Adrenal gland (tissue), 12 donors: ENCODE data around the gene CXCL12. TPM values are rescaled to one million over a fixed set of nuclear protein-coding genes. Genes with fewer than 3 reads are reported as not detected.

ENCODE experiments used
- DNase-seq, 7 donors: peaks; one replicate each; pipeline ENCODE4 v3.0.0-alpha.2; 2019 to 2020
- H3K27ac ChIP-seq, 5 donors: fragments of 200-600 bp; sonication (generic) in 4 of 5; 1 replicate in 3 of 5; 2 replicates in 2 of 5; pipeline versions ENCODE4 v1.5.1 to v1.8.0; 2016 to 2020; ENCODE audit warnings: mild to moderate bottlenecking in 1 of 5
- H3K27me3 ChIP-seq: fragments of 200-600 bp; 2 replicates; pipeline ENCODE4 v1.8.0; 2021
- H3K36me3 ChIP-seq, 2 donors: fragments of 200-600 bp; replicated peaks in 1 of 2; 1 replicate in 1 of 2; 2 replicates in 1 of 2; pipeline versions ENCODE4 v1.5.1 to v1.8.0; 2018 to 2022
- H3K4me1 ChIP-seq, 2 donors: fragments of 200-600 bp; replicated peaks in 1 of 2; 1 replicate in 1 of 2; 2 replicates in 1 of 2; pipeline versions ENCODE4 v1.5.1 to v1.8.0; 2018 to 2021
- H3K4me3 ChIP-seq, 4 donors: fragments of 200-600 bp; sonication (generic) in 3 of 4; one replicate each; pipeline ENCODE4 v1.5.1; 2016 to 2018
- H3K9me3 ChIP-seq, 3 donors: fragments of 200-600 bp; sonication (generic) in 1 of 3; replicated peaks in 1 of 3; 1 replicate in 2 of 3; 2 replicates in 1 of 3; pipeline versions ENCODE4 v1.5.1 to v1.8.0; 2016 to 2021
- POLR2A ChIP-seq, 2 donors: fragments of 450-650 bp; IDR thresholded peaks; one replicate each; pipeline ENCODE4 v1.6.1; 2017; ENCODE audit warnings: antibody characterized with exemption in 2 of 2, mild to moderate bottlenecking in 2 of 2, moderate library complexity in 1 of 2
- WGBS, 4 donors: extraction: QIAGEN DNeasy Blood & Tissue Kit in 2 of 4; methylation state at CpG; one replicate each; pipeline versions ENCODE4 v1.1.5 to v1.1.7; 2013 to 2017; 5-methylcytosine and 5-hydroxymethylcytosine counted together
- intact Hi-C, 2 donors: fragments of 100-400 bp; cut with DNase I; formaldehyde crosslinking; loops; one replicate each; pipeline versions ENCODE4 v1.14.1 to v1.15.0; 2022 to 2023
- polyA plus RNA-seq, 3 donors: library from polyadenylated mRNA; stranded (reverse); fragments of 200-250 nt in 2 of 3; fragments of 350-450 nt in 1 of 3; fragmentation: Illumina TruSeq in 1 of 3; extraction: RNeasy Lipid Tissue Mini Kit (QIAGEN cat#74804) in 1 of 3; gene quantifications; one replicate each; pipeline ENCODE4 v1.2.3, GENCODE V29; 2013 to 2014
- total RNA-seq, 9 donors: library from RNA; depleted of rRNA in 4 of 9; stranded (reverse); fragments of >200 nt in 4 of 9; fragments of 120-200 nt in 1 of 9; fragmentation: NEBNext Ultra II Directional in 1 of 9; extraction: Animal tissue kit (Norgen Biotek cat#: 25700) in 1 of 9; gene quantifications; one replicate each; pipeline versions ENCODE4 v1.1.0 to v1.2.4, GENCODE V29; 2013 to 2023
- TF ChIP-seq, protein P1 (sequence below), 6 experiments: fragments of 450-650 bp in 4 of 6; fragments of 200-600 bp in 2 of 6; sonication (generic) in 1 of 6; IDR thresholded peaks; 1 replicate in 5 of 6; 2 replicates in 1 of 6; pipeline versions ENCODE4 v1.5.1 to v1.8.0; 2016 to 2021; ENCODE audit warnings: antibody characterized with exemption in 6 of 6, mild to moderate bottlenecking in 2 of 6, moderate library complexity in 1 of 6
- donor health status: healthy with polysubstance abuse.
- donor health status: Bipolar disorder and iron deficiency.
- donor health status: DM: yes; HTN: yes; CAD: no.
- donor health status: DM: no; HTN: no; CAD: no.
- donor health status: DM: no; HTN: no; CAD: no.
- donor health status: DM: yes; HTN: yes; CAD: no.

The CXCL12 gene
- total and polyA plus RNA-seq, 12 donors = 17.5 to 193 (median 66.1) TPM

DNA sequence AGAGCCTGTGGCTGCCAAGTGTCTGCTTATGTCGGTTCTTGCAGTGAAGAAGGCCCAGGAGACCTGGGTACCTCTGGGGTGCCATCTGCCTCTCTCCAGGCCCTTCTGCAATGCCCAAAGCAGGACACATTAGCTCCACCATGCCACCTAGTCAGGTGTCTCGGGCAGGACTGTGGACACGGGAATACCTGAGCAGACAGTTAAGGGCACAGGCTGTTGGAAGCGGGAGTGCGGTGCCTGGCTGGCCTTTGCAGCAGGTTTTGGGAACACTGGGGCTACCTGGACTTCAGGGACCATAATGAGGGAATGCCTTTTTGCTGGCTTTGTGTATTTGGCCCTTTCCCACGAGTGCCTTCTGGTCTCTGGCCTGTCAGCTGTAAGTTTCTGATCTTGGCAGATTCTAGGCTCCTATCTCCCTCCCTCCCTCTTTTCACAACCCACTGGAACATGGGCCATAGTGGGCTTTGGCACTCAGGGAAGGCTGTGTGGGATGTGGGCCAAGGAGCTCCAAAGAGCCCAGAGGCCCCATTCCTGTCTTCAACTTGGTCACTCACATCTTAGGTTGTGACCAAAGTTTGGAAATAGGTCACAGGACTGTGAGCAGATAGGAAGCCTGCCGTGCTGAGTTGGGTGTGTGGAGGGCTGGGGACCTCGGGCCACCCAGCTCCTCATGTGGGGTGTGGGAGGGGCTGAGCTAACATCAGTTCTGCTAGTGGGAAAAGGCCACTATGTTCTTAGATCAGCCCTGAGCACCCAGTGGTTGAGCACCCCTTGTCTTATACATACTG, 41.5 kb upstream of the CXCL12 start:
- WGBS, 4 donors = 60 to 86% (median 70%) methylated on average over 5 to 8 of the region's 8 CpGs
- DNase-seq = no peak
- Histone ChIP-seq H3K9me3 (no peaks in the 10 kb centered on the region), H3K27ac (no peak overlapping the region), H3K4me1 (no peaks in the 10 kb centered on the region), H3K27me3 (no peaks in the 10 kb centered on the region), H3K4me3 (no peak overlapping the region), H3K36me3 (no peaks in the 10 kb centered on the region)
- no peak for TF ChIP-seq POLR2A (IDR thresholded peaks at IDR 0.05)
- TF ChIP-seq, protein P1, sequence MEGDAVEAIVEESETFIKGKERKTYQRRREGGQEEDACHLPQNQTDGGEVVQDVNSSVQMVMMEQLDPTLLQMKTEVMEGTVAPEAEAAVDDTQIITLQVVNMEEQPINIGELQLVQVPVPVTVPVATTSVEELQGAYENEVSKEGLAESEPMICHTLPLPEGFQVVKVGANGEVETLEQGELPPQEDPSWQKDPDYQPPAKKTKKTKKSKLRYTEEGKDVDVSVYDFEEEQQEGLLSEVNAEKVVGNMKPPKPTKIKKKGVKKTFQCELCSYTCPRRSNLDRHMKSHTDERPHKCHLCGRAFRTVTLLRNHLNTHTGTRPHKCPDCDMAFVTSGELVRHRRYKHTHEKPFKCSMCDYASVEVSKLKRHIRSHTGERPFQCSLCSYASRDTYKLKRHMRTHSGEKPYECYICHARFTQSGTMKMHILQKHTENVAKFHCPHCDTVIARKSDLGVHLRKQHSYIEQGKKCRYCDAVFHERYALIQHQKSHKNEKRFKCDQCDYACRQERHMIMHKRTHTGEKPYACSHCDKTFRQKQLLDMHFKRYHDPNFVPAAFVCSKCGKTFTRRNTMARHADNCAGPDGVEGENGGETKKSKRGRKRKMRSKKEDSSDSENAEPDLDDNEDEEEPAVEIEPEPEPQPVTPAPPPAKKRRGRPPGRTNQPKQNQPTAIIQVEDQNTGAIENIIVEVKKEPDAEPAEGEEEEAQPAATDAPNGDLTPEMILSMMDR (IDR thresholded peaks at IDR 0.05) = no peak
- intact Hi-C loops = no loop called here

DNA sequence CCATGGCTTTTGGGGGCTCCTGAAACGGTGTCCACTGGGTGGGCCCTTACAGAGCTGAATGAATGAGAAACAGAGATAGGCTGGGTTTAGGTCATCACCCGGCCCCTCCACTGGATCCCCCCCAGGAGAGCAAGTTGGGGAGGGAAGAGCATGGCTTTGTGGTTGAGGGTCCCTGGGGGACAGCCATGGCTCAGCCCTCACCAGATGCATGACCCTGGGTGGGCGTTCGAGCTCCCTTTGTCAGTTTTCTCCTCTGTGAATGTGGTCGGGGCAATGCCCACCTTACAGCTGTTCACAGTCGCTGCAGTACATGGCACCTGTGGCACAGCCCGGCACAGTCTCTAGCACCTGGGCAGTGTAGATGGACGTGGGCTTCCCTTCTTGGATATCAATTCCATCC, 40.6 kb upstream of the CXCL12 start:
- WGBS, 4 donors = 73 to 85% (median 78%) methylated on average over 3 to 8 of the region's 8 CpGs
- no peak overlapping the region for H3K27ac ChIP-seq
- no peaks in the 10 kb centered on the region for H3K27me3 ChIP-seq
- H3K9me3 ChIP-seq = no peaks in the 10 kb centered on the region
- TF ChIP-seq POLR2A (IDR thresholded peaks at IDR 0.05) = no peak
- TF ChIP-seq, protein P1 (IDR thresholded peaks at IDR 0.05) = no peak
- no peaks in the 10 kb centered on the region for H3K36me3 ChIP-seq
- intact Hi-C loops = no loop called here
- H3K4me1 ChIP-seq = no peaks in the 10 kb centered on the region
- no peak for DNase-seq
- no peak overlapping the region for H3K4me3 ChIP-seq

DNA sequence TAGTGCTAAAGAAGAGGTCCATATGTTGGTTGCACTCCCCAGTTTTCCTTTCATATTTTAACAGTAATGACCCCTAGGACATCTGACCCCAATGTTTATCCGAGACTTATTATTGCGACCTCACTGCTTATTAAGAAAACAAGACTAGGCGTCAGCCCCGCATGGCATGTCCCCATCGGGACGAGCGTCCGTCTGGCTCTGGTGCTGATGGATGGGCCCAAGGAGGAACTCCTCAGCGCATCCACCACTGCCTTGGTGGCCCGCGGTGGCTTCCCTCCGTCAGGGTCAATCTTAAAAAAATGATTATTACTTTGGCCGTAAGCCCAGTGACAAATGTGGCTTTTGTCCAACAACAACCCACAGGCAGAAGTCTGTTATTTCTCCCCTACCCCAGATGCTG, 40.1 kb upstream of the CXCL12 start:
- H3K4me3 ChIP-seq = no peak overlapping the region
- intact Hi-C loops = no loop called here
- no peaks in the 10 kb centered on the region for H3K4me1 ChIP-seq
- no peak overlapping the region for H3K27ac ChIP-seq
- DNase-seq = no peak
- no peak for TF ChIP-seq POLR2A (IDR thresholded peaks at IDR 0.05)
- TF ChIP-seq, protein P1 (IDR thresholded peaks at IDR 0.05) = no peak
- H3K9me3 ChIP-seq = no peaks in the 10 kb centered on the region
- no peaks in the 10 kb centered on the region for H3K27me3 ChIP-seq
- 47 to 50% (median 50%) methylated on average over 13 of the region's 13 CpGs for WGBS, 4 donors
- no peaks in the 10 kb centered on the region for H3K36me3 ChIP-seq

DNA sequence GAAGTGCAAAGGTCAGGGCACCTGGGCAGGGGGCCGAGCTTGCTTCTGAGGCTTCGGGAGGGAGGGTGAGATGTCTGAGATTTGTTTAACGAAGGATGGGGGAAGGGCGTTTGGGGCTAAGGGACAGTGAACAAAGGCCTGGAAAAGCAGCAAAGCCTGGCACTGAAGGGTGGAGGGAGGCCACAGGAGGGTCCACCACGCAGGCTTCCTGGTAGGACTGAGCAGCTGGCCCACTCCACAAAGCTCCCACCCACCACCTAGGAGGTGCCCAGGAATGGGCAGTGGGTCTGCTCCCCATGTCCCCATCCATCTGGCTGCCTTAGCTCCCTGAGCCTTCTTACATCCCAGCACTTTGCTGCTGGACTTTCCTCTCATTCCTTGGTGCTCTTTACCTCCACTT, 39.4 kb upstream of the CXCL12 start:
- no peaks in the 10 kb centered on the region for H3K36me3 ChIP-seq
- H3K27me3 ChIP-seq = no peaks in the 10 kb centered on the region
- no peaks in the 10 kb centered on the region for H3K4me1 ChIP-seq
- peak in 1 of 7 donors; percentile 13 for DNase-seq
- H3K9me3 ChIP-seq = no peaks in the 10 kb centered on the region
- no peak overlapping the region for H3K27ac ChIP-seq
- intact Hi-C loops = no loop called here
- H3K4me3 ChIP-seq = no peak overlapping the region
- TF ChIP-seq POLR2A (IDR thresholded peaks at IDR 0.05) = no peak
- TF ChIP-seq, protein P1 (IDR thresholded peaks at IDR 0.05) = no peak
- whole genome bisulfite sequencing, 4 donors = 78 to 83% (median 82%) methylated on average over 5 of the region's 5 CpGs
